ENCODE measurements around the gene ECI1.

- TF ChIP-seq EZH2 (IDR thresholded peaks at IDR 0.05) (no peak), POLR2AphosphoS5 (IDR thresholded peaks at IDR 0.05; ENCODE audit: borderline replicate concordance, low read depth, low read length) (no peak), FOXP2 (optimal IDR thresholded peaks at IDR 0.05; ENCODE audit: control extremely low read depth, extremely low read length, insufficient read depth) (no peak)
These were observed 25.1 kb downstream of the ECI1 start for GRCh38 chr16:2226245-2226793.

All from SK-N-MC (cell line).